ENCODE measurements around the gene FSTL5.

The FSTL5 gene

DNA sequence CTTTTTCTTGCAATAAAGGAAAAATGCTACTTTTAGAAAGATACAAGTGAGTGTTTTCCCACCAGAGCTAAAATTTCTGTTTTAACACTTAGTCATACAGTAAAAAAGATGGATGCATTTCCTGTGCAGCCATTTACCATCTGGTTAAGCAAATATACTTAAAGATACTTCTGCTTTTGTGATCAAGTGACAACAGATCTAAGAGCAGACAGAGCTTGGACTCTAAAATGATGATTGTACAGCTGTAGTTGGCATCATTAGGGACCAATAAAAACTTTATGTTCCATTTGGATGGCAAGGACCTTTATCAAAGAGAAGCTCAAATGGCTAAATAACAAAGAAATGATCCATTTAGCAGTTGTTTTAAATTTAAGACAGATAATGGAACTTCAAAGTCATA lies 270.8 kb downstream of the FSTL5 start:
- no peak for TF ChIP-seq ESRRG (CRISPR knock-in tag; IDR thresholded peaks at IDR 0.05)
- TF ChIP-seq POU6F1 (CRISPR knock-in tag; IDR thresholded peaks at IDR 0.05; ENCODE audit: borderline replicate concordance, low read depth), result no peak
- no peak for TF ChIP-seq CSRNP3 (CRISPR knock-in tag; IDR thresholded peaks at IDR 0.05)
- TF ChIP-seq CSDC2 (CRISPR knock-in tag; IDR thresholded peaks at IDR 0.05), result no peak
- TF ChIP-seq CREB5 (CRISPR knock-in tag; IDR thresholded peaks at IDR 0.05; ENCODE audit: low read depth), result no peak
- no peak for TF ChIP-seq BACH2 (CRISPR knock-in tag; IDR thresholded peaks at IDR 0.05; ENCODE audit: borderline replicate concordance)
- ATAC-seq, result no peak

DNA sequence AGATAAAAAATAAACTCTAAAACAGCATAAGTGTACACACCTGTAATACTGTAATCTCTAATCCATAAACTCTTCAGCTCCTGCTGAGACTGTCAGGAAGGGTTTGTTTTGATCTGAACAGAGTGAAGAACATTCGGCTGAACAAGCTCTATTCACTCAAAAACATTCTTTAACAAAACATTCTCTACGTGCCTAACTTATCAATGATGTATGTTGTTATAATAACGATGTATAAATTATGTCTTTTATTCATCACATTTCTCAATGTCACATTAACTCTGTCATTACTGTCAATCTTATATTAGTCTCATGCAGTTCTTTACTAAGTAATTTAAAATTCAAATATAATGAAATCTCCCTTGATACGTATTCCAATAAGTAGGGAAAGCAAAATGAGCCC lies 280.6 kb downstream of the FSTL5 start:
- TF ChIP-seq CSRNP3 (CRISPR knock-in tag; IDR thresholded peaks at IDR 0.05) (no peak), ARNTL (CRISPR knock-in tag; IDR thresholded peaks at IDR 0.05; ENCODE audit: borderline replicate concordance, low read depth) (no peak), CREB5 (CRISPR knock-in tag; IDR thresholded peaks at IDR 0.05; ENCODE audit: low read depth) (no peak), SNAI2 (CRISPR knock-in tag; IDR thresholded peaks at IDR 0.05) (no peak)
- ATAC-seq, result no peak

- TF ChIP-seq ZC3H10 (CRISPR knock-in tag; IDR thresholded peaks at IDR 0.05) (no peak), CSDC2 (CRISPR knock-in tag; IDR thresholded peaks at IDR 0.05) (no peak), ZNF565 (CRISPR knock-in tag; conservative IDR thresholded peaks at IDR 0.05; ENCODE audit: low read depth) (no peak), POU6F1 (CRISPR knock-in tag; IDR thresholded peaks at IDR 0.05; ENCODE audit: borderline replicate concordance, low read depth) (no peak), ESRRG (CRISPR knock-in tag; IDR thresholded peaks at IDR 0.05) (no peak), BACH2 (CRISPR knock-in tag; IDR thresholded peaks at IDR 0.05; ENCODE audit: borderline replicate concordance) (no peak), ZNF70 (CRISPR knock-in tag; IDR thresholded peaks at IDR 0.05) (no peak), ARNTL (CRISPR knock-in tag; IDR thresholded peaks at IDR 0.05; ENCODE audit: borderline replicate concordance, low read depth) (no peak), CREB5 (CRISPR knock-in tag; IDR thresholded peaks at IDR 0.05; ENCODE audit: low read depth) (no peak)
- TF ChIP-seq, protein P1, sequence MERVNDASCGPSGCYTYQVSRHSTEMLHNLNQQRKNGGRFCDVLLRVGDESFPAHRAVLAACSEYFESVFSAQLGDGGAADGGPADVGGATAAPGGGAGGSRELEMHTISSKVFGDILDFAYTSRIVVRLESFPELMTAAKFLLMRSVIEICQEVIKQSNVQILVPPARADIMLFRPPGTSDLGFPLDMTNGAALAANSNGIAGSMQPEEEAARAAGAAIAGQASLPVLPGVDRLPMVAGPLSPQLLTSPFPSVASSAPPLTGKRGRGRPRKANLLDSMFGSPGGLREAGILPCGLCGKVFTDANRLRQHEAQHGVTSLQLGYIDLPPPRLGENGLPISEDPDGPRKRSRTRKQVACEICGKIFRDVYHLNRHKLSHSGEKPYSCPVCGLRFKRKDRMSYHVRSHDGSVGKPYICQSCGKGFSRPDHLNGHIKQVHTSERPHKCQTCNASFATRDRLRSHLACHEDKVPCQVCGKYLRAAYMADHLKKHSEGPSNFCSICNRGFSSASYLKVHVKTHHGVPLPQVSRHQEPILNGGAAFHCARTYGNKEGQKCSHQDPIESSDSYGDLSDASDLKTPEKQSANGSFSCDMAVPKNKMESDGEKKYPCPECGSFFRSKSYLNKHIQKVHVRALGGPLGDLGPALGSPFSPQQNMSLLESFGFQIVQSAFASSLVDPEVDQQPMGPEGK (CRISPR knock-in tag; IDR thresholded peaks at IDR 0.05; ENCODE audit: borderline replicate concordance), result no peak
- no peak for ATAC-seq
Observed at GRCh38 chr4:161881370-161881769, 282.4 kb downstream of the FSTL5 start.

DNA sequence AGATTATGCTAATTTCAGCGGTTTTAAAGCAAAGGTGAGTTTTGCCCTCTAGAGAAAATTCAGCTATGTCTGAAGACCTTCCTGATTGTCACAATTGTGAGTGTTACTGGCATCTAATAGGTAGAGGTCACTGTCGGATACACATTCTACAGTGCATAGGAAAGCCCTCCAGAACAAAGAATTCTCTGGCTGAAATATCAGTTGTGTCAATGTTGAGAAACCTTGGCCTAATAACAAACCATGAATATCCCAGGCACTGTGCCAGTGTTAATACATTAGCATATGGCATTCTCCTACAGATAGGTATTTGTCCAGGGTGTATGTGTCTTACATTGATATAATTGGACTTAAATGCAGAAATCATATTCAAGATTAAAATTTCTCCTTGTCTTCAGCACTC lies 294.3 kb downstream of the FSTL5 start:
- ATAC-seq, result no peak
- no peak for TF ChIP-seq ESRRG (CRISPR knock-in tag; IDR thresholded peaks at IDR 0.05)
- no peak for TF ChIP-seq CSDC2 (CRISPR knock-in tag; IDR thresholded peaks at IDR 0.05)
- TF ChIP-seq CSRNP3 (CRISPR knock-in tag; IDR thresholded peaks at IDR 0.05), result no peak
- no peak for TF ChIP-seq TCF4 (CRISPR knock-in tag; IDR thresholded peaks at IDR 0.05; ENCODE audit: borderline replicate concordance)
- TF ChIP-seq POU6F1 (CRISPR knock-in tag; IDR thresholded peaks at IDR 0.05; ENCODE audit: borderline replicate concordance, low read depth), result no peak
- no peak for TF ChIP-seq SNAI2 (CRISPR knock-in tag; IDR thresholded peaks at IDR 0.05)
- no peak for TF ChIP-seq ISL1 (CRISPR knock-in tag; IDR thresholded peaks at IDR 0.05)

Measured in SK-N-SH treated with all-trans-retinoic acid at 6 μM for 48 hours (cell line).